GM18868 (cell line): ENCODE data around the gene TMEM108.
A peak's percentile ranks its signal among the peaks of the same experiment; 100 is the strongest.

Source experiments
- ATAC-seq: cut with Tn5 transposase; IDR thresholded peaks from one replicate; pipeline ENCODE4 v1.9.1; 2021; ENCODE audit warnings: mild to moderate bottlenecking, moderate library complexity; ENCODE audit not compliant: unreplicated experiment

TMEM108 gene

GRCh38 chr3:133113927-133114597 is 75.9 kb downstream of the TMEM108 start:
- no peak for ATAC-seq

GRCh38 chr3:133115176-133115575 is 77.0 kb downstream of the TMEM108 start:
- no peak for ATAC-seq

GRCh38 chr3:133117342-133117741 is 79.2 kb downstream of the TMEM108 start:
- ATAC-seq: no peak

- no peak for ATAC-seq
Observed at GRCh38 chr3:133119176-133119575, 81.0 kb downstream of the TMEM108 start.

- no peak for ATAC-seq
Observed at GRCh38 chr3:133121450-133121849, 83.3 kb downstream of the TMEM108 start.

GRCh38 chr3:133123636-133124035 is 85.4 kb downstream of the TMEM108 start:
- ATAC-seq: no peak

- ATAC-seq: no peak
Observed at GRCh38 chr3:133124511-133124910, 86.3 kb downstream of the TMEM108 start.

GRCh38 chr3:133125171-133125570 is 87.0 kb downstream of the TMEM108 start:
- no peak for ATAC-seq

- ATAC-seq: no peak
Observed at GRCh38 chr3:133125802-133126201, 87.6 kb downstream of the TMEM108 start.

GRCh38 chr3:133127381-133127780 is 89.2 kb downstream of the TMEM108 start:
- ATAC-seq: no peak

- no peak for ATAC-seq
Observed at GRCh38 chr3:133130168-133130567, 92.0 kb downstream of the TMEM108 start.

GRCh38 chr3:133135306-133135705 is 97.1 kb downstream of the TMEM108 start:
- ATAC-seq: no peak

GRCh38 chr3:133136114-133137041 is 98.2 kb downstream of the TMEM108 start:
- ATAC-seq: peak; percentile 85

- no peak for ATAC-seq
Observed at GRCh38 chr3:133137042-133137996, 99.1 kb downstream of the TMEM108 start.

GRCh38 chr3:133138017-133138416 is 99.8 kb downstream of the TMEM108 start:
- peak; percentile 85 for ATAC-seq

- ATAC-seq: no peak
Observed at GRCh38 chr3:133152056-133152455, 113.9 kb downstream of the TMEM108 start.

- no peak for ATAC-seq
Observed at GRCh38 chr3:133152681-133153220, 114.6 kb downstream of the TMEM108 start.

- ATAC-seq: no peak
Observed at GRCh38 chr3:133153382-133153781, 115.2 kb downstream of the TMEM108 start.

- no peak for ATAC-seq
Observed at GRCh38 chr3:133157716-133158115, 119.5 kb downstream of the TMEM108 start.

GRCh38 chr3:133158686-133159085 is 120.5 kb downstream of the TMEM108 start:
- no peak for ATAC-seq
